ENCODE results near the gene PDGFC. TPM values are rescaled to one million over a fixed set of nuclear protein-coding genes. Genes with fewer than 3 reads are reported as not detected.

Gene PDGFC
- total and polyA plus RNA-seq, 2 of the 13 experiments (the other 11 are each of a cell fraction or from before 2014, with no cell fraction given), result 4.6 to 9.1 TPM

DNA sequence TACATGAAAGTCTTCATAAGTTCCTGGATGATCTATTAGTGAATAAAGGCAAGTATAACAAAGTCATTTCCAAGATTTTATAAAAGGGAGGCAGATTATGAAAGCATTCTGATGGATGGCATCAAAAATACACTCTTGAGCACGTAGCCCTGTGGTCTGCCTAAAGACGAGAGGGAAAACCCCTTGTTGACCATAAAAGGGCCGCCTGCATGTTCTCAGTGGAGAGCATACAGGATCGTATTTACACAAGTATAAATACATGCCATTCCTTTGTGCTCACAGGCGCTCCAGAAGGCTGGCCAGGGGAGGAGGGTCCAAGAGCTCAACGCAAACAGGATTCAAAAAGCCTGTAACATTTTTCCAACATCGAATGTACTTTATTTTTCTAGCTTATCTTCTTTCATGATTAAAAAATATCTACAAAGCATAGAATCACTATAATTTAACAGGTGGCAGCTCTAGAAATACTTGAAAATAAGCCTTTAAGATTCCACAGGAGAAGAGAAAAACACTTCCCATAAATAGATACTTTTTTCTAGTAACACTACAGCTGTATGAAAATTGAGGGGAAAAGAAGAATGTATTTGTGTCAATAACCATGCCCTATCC is 29.6 kb downstream of the PDGFC start (continued):
- TF ChIP-seq ZIK1 (CRISPR knock-in tag; IDR thresholded peaks at IDR 0.05; ENCODE audit: borderline replicate concordance, low read depth) (no peak), BHLHE40 (IDR thresholded peaks at IDR 0.05; ENCODE audit: low read length) (peak; percentile 39; the same call in 1 of the 2 replicates), ZNF891 (CRISPR knock-in tag; IDR thresholded peaks at IDR 0.05) (no peak), RELA (CRISPR knock-in tag; IDR thresholded peaks at IDR 0.05) (peak; percentile 87; the same call in 1 of the 2 replicates), MIER3 (CRISPR knock-in tag; IDR thresholded peaks at IDR 0.05; ENCODE audit: borderline replicate concordance) (peak; percentile 34; the same call in 1 of the 2 replicates), MAFK (conservative IDR thresholded peaks at IDR 0.05 in 1 of 2, IDR thresholded peaks at IDR 0.05 in 1 of 2; ENCODE audit: low read length in 2 of 2) (no peak), SMYD3 (CRISPR knock-in tag; IDR thresholded peaks at IDR 0.05) (no peak), KAT8 (CRISPR knock-in tag; IDR thresholded peaks at IDR 0.05) (no peak), REST (IDR thresholded peaks at IDR 0.05; ENCODE audit: borderline replicate concordance in 1 of 2, low read depth in 1 of 2, low read length in 2 of 2) (peak in 1 of 2 experiments; percentile 32; a peak in 1 of 4 replicates), ZNF329 (CRISPR knock-in tag; IDR thresholded peaks at IDR 0.05; ENCODE audit: low read depth) (no peak), SIN3B (IDR thresholded peaks at IDR 0.05; ENCODE audit: low read length) (no peak), SP1 (IDR thresholded peaks at IDR 0.05) (no peak), SP1 (CRISPR knock-in tag; IDR thresholded peaks at IDR 0.05) (no peak), ZSCAN29 (CRISPR knock-in tag; conservative IDR thresholded peaks at IDR 0.05) (no peak), ZNF784 (CRISPR knock-in tag; IDR thresholded peaks at IDR 0.05; ENCODE audit: borderline replicate concordance) (no peak), MXI1 (IDR thresholded peaks at IDR 0.05; ENCODE audit: borderline replicate concordance, low read depth, low read length) (peak; percentile 14; the same call in 1 of the 3 replicates), ZBTB7B (CRISPR knock-in tag; IDR thresholded peaks at IDR 0.05) (no peak), ZNF562 (CRISPR knock-in tag; IDR thresholded peaks at IDR 0.05; ENCODE audit: borderline replicate concordance) (no peak), PAWR (CRISPR knock-in tag; IDR thresholded peaks at IDR 0.05; ENCODE audit: borderline replicate concordance) (no peak), ZBTB21 (CRISPR knock-in tag; IDR thresholded peaks at IDR 0.05) (peak; percentile 37; the same call in 1 of the 2 replicates), SYNCRIP (IDR thresholded peaks at IDR 0.05; ENCODE audit: insufficient read depth, low read depth, low read length) (no peak), TFE3 (CRISPR knock-in tag; IDR thresholded peaks at IDR 0.05) (peak; percentile 59)
- TF ChIP-seq, protein P1, sequence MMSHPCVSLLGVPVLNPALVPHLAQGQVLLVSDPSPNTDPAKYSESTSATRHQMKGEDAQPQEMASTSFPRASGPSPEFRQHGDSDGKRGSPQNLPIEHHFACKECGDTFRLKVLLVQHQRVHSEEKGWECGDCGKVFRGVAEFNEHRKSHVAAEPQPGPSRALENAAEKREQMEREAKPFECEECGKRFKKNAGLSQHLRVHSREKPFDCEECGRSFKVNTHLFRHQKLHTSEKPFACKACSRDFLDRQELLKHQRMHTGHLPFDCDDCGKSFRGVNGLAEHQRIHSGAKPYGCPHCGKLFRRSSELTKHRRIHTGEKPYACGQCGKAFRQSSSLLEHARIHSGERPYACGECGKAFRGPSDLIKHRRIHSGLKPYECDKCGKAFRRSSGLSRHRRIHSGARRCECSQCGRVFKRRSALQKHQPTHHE (CRISPR knock-in tag; IDR thresholded peaks at IDR 0.05; ENCODE audit: borderline replicate concordance), result no peak

Data from HepG2 (cell line).